OCI-LY1 (cell line): Measurements from ENCODE around the gene ANKLE2.

Source experiments
- H2AFZ ChIP-seq: fragments of 200-600 bp; sonication (generic), shearing (Covaris generic); 2 replicates; pipeline ENCODE4 v1.6.0; 2014; ENCODE audit warnings: antibody characterized with exemption, mild to moderate bottlenecking, low read length
- H3F3A ChIP-seq: fragments of 200-600 bp; sonication (generic), shearing (Covaris generic); 2 replicates; pipeline ENCODE4 v1.6.0; 2014; ENCODE audit warnings: mild to moderate bottlenecking, antibody characterized with exemption, low read length, moderate library complexity; ENCODE audit not compliant: insufficient read depth
- H3K27ac ChIP-seq: fragments of 200-600 bp; sonication (generic); 2 replicates; pipeline ENCODE4 v1.5.1; 2014; ENCODE audit warnings: low read length, mixed run types, mild to moderate bottlenecking, low read depth; ENCODE audit not compliant: poor library complexity, severe bottlenecking
- H3K27me3 ChIP-seq: fragments of 200-600 bp; sonication (generic); 2 replicates; pipeline ENCODE4 v1.6.0; 2014; ENCODE audit warnings: antibody characterized with exemption, mild to moderate bottlenecking, low read length, moderate library complexity; ENCODE audit not compliant: insufficient read depth
- H3K36me3 ChIP-seq: fragments of 200-600 bp; sonication (generic); 2 replicates; pipeline ENCODE4 v1.6.1; 2014; ENCODE audit warnings: mild to moderate bottlenecking, antibody characterized with exemption, low read length, moderate library complexity, mixed read lengths; ENCODE audit not compliant: insufficient read depth
- H3K4me1 ChIP-seq: fragments of 200-600 bp; sonication (generic); 2 replicates; pipeline ENCODE4 v1.5.1; 2014; ENCODE audit warnings: mild to moderate bottlenecking, low read length, moderate library complexity; ENCODE audit not compliant: insufficient read depth, severe bottlenecking
- H3K4me2 ChIP-seq: fragments of 200-600 bp; sonication (generic), shearing (Covaris generic); 2 replicates; pipeline ENCODE4 v1.6.1; 2014; ENCODE audit warnings: low read length
- H3K4me3 ChIP-seq: fragments of 200-600 bp; sonication (generic); 2 replicates; pipeline ENCODE4 v1.5.1; 2014; ENCODE audit warnings: low read length, low read depth, mild to moderate bottlenecking, mixed read lengths; ENCODE audit not compliant: poor library complexity, severe bottlenecking
- H3K79me2 ChIP-seq: fragments of 200-600 bp; shearing (Covaris generic); 2 replicates; pipeline ENCODE4 v1.6.1; 2016; ENCODE audit warnings: mixed run types, low read length, mixed read lengths; ENCODE audit not compliant: insufficient read depth
- H3K9ac ChIP-seq: fragments of 200-600 bp; sonication (generic), shearing (Covaris generic); 2 replicates; pipeline ENCODE4 v1.6.1; 2014; ENCODE audit warnings: mild to moderate bottlenecking, low read length, mixed read lengths
- H3K9me2 ChIP-seq: fragments of 200-600 bp; sonication (generic), shearing (Covaris generic); 2 replicates; pipeline ENCODE4 v1.6.1; 2014; ENCODE audit warnings: low read depth, mild to moderate bottlenecking, low read length, mixed read lengths
- H3K9me3 ChIP-seq: fragments of 200-600 bp; shearing (Covaris generic); 2 replicates; pipeline ENCODE4 v1.6.1; 2014; ENCODE audit warnings: low read length, mixed read lengths
- H4K20me1 ChIP-seq: fragments of 200-600 bp; sonication (generic), shearing (Covaris generic); 2 replicates; pipeline ENCODE4 v1.6.0; 2016; ENCODE audit warnings: mild to moderate bottlenecking, low read length; ENCODE audit not compliant: insufficient read depth
- EZH2 ChIP-seq: fragments of 200-600 bp; sonication (generic), shearing (Covaris generic); IDR thresholded peaks from 2 replicates; pipeline ENCODE4 v1.8.0; 2017; ENCODE audit warnings: borderline replicate concordance, mixed run types, mild to moderate bottlenecking, antibody characterized with exemption, low read length, moderate library complexity, mixed read lengths
- TF ChIP-seq, protein P1 (sequence below): fragments of 200-600 bp; sonication (generic), shearing (Covaris generic); IDR thresholded peaks from 2 replicates; pipeline ENCODE4 v1.5.1; 2017; ENCODE audit warnings: mild to moderate bottlenecking, antibody characterized with exemption, low read length, moderate library complexity, mixed read lengths

The ANKLE2 gene

GRCh38 chr12:132806857-132807256 is 45.2 kb upstream of the ANKLE2 start:
- Histone ChIP-seq H3K36me3 (peaks cover 51% of the 10 kb centered on the region), H3K79me2 (no peaks in the 10 kb centered on the region), H2AFZ (no peak overlapping the region), H3K4me2 (no peak overlapping the region), H3K27me3 (no peaks in the 10 kb centered on the region), H3K4me3 (no peak overlapping the region), H3F3A (no peaks in the 10 kb centered on the region), H3K27ac (no peak overlapping the region), H3K9me2 (no peaks in the 10 kb centered on the region), H3K9ac (no peak overlapping the region), H4K20me1 (no peaks in the 10 kb centered on the region), H3K9me3 (no peaks in the 10 kb centered on the region), H3K4me1 (no peaks in the 10 kb centered on the region)
- TF ChIP-seq EZH2 = no peak
- TF ChIP-seq, protein P1, sequence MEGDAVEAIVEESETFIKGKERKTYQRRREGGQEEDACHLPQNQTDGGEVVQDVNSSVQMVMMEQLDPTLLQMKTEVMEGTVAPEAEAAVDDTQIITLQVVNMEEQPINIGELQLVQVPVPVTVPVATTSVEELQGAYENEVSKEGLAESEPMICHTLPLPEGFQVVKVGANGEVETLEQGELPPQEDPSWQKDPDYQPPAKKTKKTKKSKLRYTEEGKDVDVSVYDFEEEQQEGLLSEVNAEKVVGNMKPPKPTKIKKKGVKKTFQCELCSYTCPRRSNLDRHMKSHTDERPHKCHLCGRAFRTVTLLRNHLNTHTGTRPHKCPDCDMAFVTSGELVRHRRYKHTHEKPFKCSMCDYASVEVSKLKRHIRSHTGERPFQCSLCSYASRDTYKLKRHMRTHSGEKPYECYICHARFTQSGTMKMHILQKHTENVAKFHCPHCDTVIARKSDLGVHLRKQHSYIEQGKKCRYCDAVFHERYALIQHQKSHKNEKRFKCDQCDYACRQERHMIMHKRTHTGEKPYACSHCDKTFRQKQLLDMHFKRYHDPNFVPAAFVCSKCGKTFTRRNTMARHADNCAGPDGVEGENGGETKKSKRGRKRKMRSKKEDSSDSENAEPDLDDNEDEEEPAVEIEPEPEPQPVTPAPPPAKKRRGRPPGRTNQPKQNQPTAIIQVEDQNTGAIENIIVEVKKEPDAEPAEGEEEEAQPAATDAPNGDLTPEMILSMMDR = no peak

DNA sequence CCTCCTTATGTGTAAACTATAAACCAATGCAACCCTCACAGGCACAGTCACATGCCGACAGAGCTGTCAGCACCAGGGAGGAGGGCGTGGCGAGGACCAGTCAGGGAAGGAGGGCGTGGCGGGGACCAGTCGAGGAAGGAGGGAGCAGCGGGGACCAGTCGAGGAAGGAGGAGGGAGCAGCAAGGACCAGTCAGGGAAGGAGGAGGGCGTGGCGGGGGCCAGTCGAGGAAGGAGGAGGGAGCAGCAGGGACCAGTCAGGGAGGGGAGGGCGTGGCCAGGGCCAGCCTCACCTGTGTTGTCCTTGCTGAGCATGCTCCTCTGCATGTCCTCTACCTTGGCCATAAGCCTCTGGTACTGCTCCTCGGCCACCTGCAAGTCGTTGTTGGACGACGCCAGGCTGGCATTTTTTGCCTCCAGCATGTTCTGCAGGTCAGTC is 42.8 kb upstream of the ANKLE2 start:
- Histone ChIP-seq H3K4me1 (no peaks in the 10 kb centered on the region), H3K36me3 (peaks cover 73% of the 10 kb centered on the region)

GRCh38 chr12:132803888-132804287 is 42.3 kb upstream of the ANKLE2 start:
- H3K36me3 ChIP-seq = peaks cover 79% of the 10 kb centered on the region
- no peak overlapping the region for H3K4me3 ChIP-seq
- no peaks in the 10 kb centered on the region for H3K79me2 ChIP-seq
- no peaks in the 10 kb centered on the region for H3K9me3 ChIP-seq
- no peak overlapping the region for H3K4me2 ChIP-seq
- no peak overlapping the region for H3K9ac ChIP-seq
- H3K4me1 ChIP-seq = no peaks in the 10 kb centered on the region
- no peaks in the 10 kb centered on the region for H3K27me3 ChIP-seq
- no peaks in the 10 kb centered on the region for H3F3A ChIP-seq
- TF ChIP-seq EZH2 = no peak
- TF ChIP-seq, protein P1 = no peak
- no peak overlapping the region for H2AFZ ChIP-seq
- H4K20me1 ChIP-seq = no peaks in the 10 kb centered on the region
- H3K9me2 ChIP-seq = no peaks in the 10 kb centered on the region
- H3K27ac ChIP-seq = no peak overlapping the region

More for the DNA sequence above, 42.8 kb upstream of the ANKLE2 start:
- Histone ChIP-seq H3F3A (no peaks in the 10 kb centered on the region), H3K27ac (no peak overlapping the region), H3K4me3 (no peak overlapping the region), H2AFZ (no peak overlapping the region), H3K9me2 (no peaks in the 10 kb centered on the region), H3K9me3 (no peaks in the 10 kb centered on the region), H3K4me2 (no peak overlapping the region), H3K79me2 (no peaks in the 10 kb centered on the region), H3K27me3 (no peaks in the 10 kb centered on the region), H3K9ac (no peak overlapping the region), H4K20me1 (no peaks in the 10 kb centered on the region)
- no peak for TF ChIP-seq EZH2
- TF ChIP-seq, protein P1 = no peak
